Right atrium auricular region (tissue), 2 donors: Measurements from ENCODE around the gene INA. TPM values are rescaled to one million over a fixed set of nuclear protein-coding genes. Genes with fewer than 3 reads are reported as not detected.

Experiments
- DNase-seq: peaks from one replicate; pipeline ENCODE4 v3.0.0-alpha.2; 2019; ENCODE audit warnings: low spot score
- H3K27ac ChIP-seq, 2 donors: fragments of 200-600 bp; sonication (generic); 1 replicate in 1 of 2; 2 replicates in 1 of 2; pipeline ENCODE4 v1.5.1; 2016 to 2019
- H3K27me3 ChIP-seq, 2 donors: fragments of 200-600 bp; sonication (generic); one replicate each; pipeline versions ENCODE4 v1.5.1 to v1.6.0; 2017 to 2019
- H3K36me3 ChIP-seq: fragments of 200-600 bp; sonication (generic); one replicate; pipeline ENCODE4 v1.5.1; 2016
- H3K4me1 ChIP-seq, 2 donors: fragments of 200-600 bp; sonication (generic); one replicate each; pipeline versions ENCODE4 v1.5.1 to v1.6.0; 2017 to 2019
- H3K4me3 ChIP-seq, 2 donors: fragments of 200-600 bp; sonication (generic); 1 replicate in 1 of 2; 2 replicates in 1 of 2; pipeline ENCODE4 v1.5.1; 2017 to 2019; ENCODE audit warnings: mild to moderate bottlenecking in 1 of 2, moderate library complexity in 1 of 2
- H3K9me3 ChIP-seq, 2 donors: fragments of 200-600 bp; sonication (generic); one replicate each; pipeline ENCODE4 v1.5.1; 2019
- CTCF ChIP-seq, 2 donors: fragments of 200-600 bp; sonication (generic); IDR thresholded peaks; one replicate each; pipeline ENCODE4 v1.5.1; 2019; ENCODE audit warnings: antibody characterized with exemption in 2 of 2
- total RNA-seq, 2 donors: library from RNA; depleted of rRNA; stranded (reverse); fragments of >200 nt; gene quantifications; one replicate each; pipeline ENCODE4 v1.1.0, GENCODE V29; 2016

Gene INA
- total RNA-seq, 2 donors from 2014 or later = not detected

- no peak for DNase-seq
- no peak for TF ChIP-seq CTCF (IDR thresholded peaks at IDR 0.05)
- Histone ChIP-seq H3K27ac (no peak overlapping the region), H3K9me3 (no peaks in the 10 kb centered on the region), H3K36me3 (no peaks in the 10 kb centered on the region), H3K4me1 (peaks cover 0 to 18% of the 10 kb centered on the region in 2 donors), H3K4me3 (no peak overlapping the region), H3K27me3 (peaks cover 12 to 30% of the 10 kb centered on the region in 2 donors)
Measured at GRCh38 chr10:103278537-103278823, 1.5 kb downstream of the INA start.

DNA sequence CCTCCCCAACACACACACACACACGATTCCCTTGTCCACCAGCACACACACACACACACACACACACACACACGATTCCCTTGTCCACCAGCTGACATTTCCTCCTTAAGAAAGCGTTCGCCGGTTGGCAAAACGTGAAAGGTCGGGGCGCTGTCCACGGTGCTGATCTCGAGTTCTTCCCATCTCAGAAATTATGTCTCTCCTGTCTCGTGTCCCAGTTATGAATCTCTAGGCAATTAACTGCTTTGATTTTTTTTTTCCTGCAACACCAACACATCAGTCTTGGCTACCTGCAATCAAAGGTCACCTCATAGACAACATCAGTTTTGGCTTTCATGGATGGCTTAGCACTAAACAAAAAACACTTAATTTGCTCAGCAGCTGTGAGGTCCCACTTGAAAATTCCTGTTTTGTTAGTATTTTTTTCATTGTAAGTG lies 1.9 kb downstream of the INA start:
- Histone ChIP-seq H3K9me3 (no peaks in the 10 kb centered on the region), H3K4me3 (no peak overlapping the region), H3K27ac (no peak overlapping the region), H3K27me3 (peaks cover 12 to 30% of the 10 kb centered on the region in 2 donors), H3K36me3 (no peaks in the 10 kb centered on the region), H3K4me1 (peaks cover 0 to 18% of the 10 kb centered on the region in 2 donors)
- TF ChIP-seq CTCF (IDR thresholded peaks at IDR 0.05) = no peak
- no peak for DNase-seq

DNA sequence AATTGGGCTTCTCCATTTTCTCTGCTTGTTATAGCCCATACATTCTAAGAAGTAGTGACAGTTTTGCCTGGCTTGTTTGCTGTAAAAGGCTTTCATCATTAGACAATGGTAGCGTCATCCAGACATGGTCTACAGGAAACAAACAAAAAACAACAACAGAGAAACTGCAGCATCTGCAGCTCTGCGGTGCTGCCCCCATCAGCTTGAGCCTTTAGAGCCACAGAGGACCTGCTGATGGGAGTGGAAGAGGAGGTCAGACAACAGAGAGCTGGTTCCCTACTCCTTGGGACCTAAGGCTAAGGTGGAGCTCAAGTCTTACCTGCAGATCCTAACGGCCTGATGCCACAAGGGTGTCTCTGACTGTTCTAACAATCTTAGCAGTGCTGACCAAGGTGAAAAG lies 3.1 kb downstream of the INA start:
- Histone ChIP-seq H3K4me3 (no peak overlapping the region), H3K4me1 (peaks cover 0 to 18% of the 10 kb centered on the region in 2 donors), H3K9me3 (no peaks in the 10 kb centered on the region), H3K27me3 (peaks cover 12 to 30% of the 10 kb centered on the region in 2 donors), H3K36me3 (no peaks in the 10 kb centered on the region), H3K27ac (no peak overlapping the region)
- no peak for TF ChIP-seq CTCF (IDR thresholded peaks at IDR 0.05)
- DNase-seq = no peak

GRCh38 chr10:103280506-103280905 lies 3.6 kb downstream of the INA start:
- Histone ChIP-seq H3K4me1 (peaks cover 0 to 18% of the 10 kb centered on the region in 2 donors), H3K27ac (no peak overlapping the region), H3K9me3 (no peaks in the 10 kb centered on the region), H3K4me3 (no peak overlapping the region), H3K36me3 (no peaks in the 10 kb centered on the region), H3K27me3 (peaks cover 12 to 30% of the 10 kb centered on the region in 2 donors)
- no peak for TF ChIP-seq CTCF (IDR thresholded peaks at IDR 0.05)
- DNase-seq = no peak

- no peak overlapping the region for H3K27ac ChIP-seq
- no peaks in the 10 kb centered on the region for H3K36me3 ChIP-seq
- no peak overlapping the region for H3K4me3 ChIP-seq
- no peaks in the 10 kb centered on the region for H3K9me3 ChIP-seq
- H3K4me1 ChIP-seq = peaks cover 0 to 14% of the 10 kb centered on the region in 2 donors
- no peak for TF ChIP-seq CTCF (IDR thresholded peaks at IDR 0.05)
- DNase-seq = no peak
- peaks cover 12 to 25% of the 10 kb centered on the region in 2 donors for H3K27me3 ChIP-seq
Measured at GRCh38 chr10:103281753-103282152, 4.8 kb downstream of the INA start.

DNA sequence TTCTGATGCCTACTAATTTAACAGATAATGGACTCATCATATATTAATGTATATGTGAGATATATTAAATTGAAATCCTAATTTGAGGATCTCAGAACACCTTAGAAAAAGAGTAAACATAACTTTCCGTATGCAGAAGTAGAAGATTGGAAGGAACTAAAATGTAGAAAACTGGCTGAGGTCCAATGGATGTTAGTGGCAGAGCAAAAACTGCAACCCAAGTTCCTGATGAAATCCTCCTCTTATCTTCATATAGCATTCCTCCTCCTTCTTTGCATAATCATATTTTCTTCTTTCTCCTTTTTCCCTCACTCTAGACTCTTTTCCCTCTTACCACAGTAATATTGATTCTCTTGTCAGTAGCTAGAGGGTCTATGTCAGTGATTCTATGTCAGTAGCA lies 6.0 kb downstream of the INA start:
- Histone ChIP-seq H3K27ac (no peak overlapping the region), H3K27me3 (peaks cover 5 to 13% of the 10 kb centered on the region in 2 donors), H3K36me3 (no peaks in the 10 kb centered on the region), H3K9me3 (no peaks in the 10 kb centered on the region), H3K4me3 (no peak overlapping the region), H3K4me1 (peaks cover 0 to 2% of the 10 kb centered on the region in 2 donors)
- no peak for DNase-seq
- no peak for TF ChIP-seq CTCF (IDR thresholded peaks at IDR 0.05)
